Measurements from ENCODE around the gene CHRNG.
A peak's percentile ranks its signal among the peaks of the same experiment; 100 is the strongest.

Gene CHRNG

GRCh38 chr2:232505856-232506255 lies 33.6 kb upstream of the CHRNG start:
- DNase-seq = no peak

- no peak for DNase-seq
Measured at GRCh38 chr2:232506709-232507108, 32.8 kb upstream of the CHRNG start.

GRCh38 chr2:232508251-232508650 lies 31.2 kb upstream of the CHRNG start:
- no peak for DNase-seq

- DNase-seq = no peak
Measured at GRCh38 chr2:232511336-232511890, 28.1 kb upstream of the CHRNG start.

GRCh38 chr2:232512602-232513001 lies 26.9 kb upstream of the CHRNG start:
- no peak for DNase-seq

GRCh38 chr2:232513353-232513752 lies 26.1 kb upstream of the CHRNG start:
- DNase-seq = no peak

GRCh38 chr2:232515639-232516038 lies 23.9 kb upstream of the CHRNG start:
- no peak for DNase-seq

- DNase-seq = no peak
Measured at GRCh38 chr2:232516551-232516950, 22.9 kb upstream of the CHRNG start.

GRCh38 chr2:232518844-232519243 lies 20.6 kb upstream of the CHRNG start:
- no peak for DNase-seq

GRCh38 chr2:232519581-232520438 lies 19.7 kb upstream of the CHRNG start, which contains the start of gene PRSS56:
PRSS56 (plus strand) TSS chr2:232520388; CDS start chr2:232520599, 211 bp downstream.
- no peak for DNase-seq

- DNase-seq = no peak
Measured at GRCh38 chr2:232520489-232520888, 19.0 kb upstream of the CHRNG start.

- no peak for DNase-seq
Measured at GRCh38 chr2:232521098-232521497, 18.4 kb upstream of the CHRNG start.

- DNase-seq = peak; percentile 55
Measured at GRCh38 chr2:232521959-232522622, 17.4 kb upstream of the CHRNG start.

GRCh38 chr2:232522623-232523401 lies 16.7 kb upstream of the CHRNG start:
- DNase-seq = no peak

- no peak for DNase-seq
Measured at GRCh38 chr2:232523402-232523681, 16.1 kb upstream of the CHRNG start.

GRCh38 chr2:232523682-232524597 lies 15.6 kb upstream of the CHRNG start:
- DNase-seq = peak; percentile 15

GRCh38 chr2:232524771-232525170 lies 14.7 kb upstream of the CHRNG start:
- DNase-seq = no peak

- DNase-seq = no peak
Measured at GRCh38 chr2:232525199-232525598, 14.3 kb upstream of the CHRNG start.

GRCh38 chr2:232525791-232526371 lies 13.6 kb upstream of the CHRNG start, which contains the start of gene CHRND:
CHRND (plus strand) TSS chr2:232526160; CDS start chr2:232526216, 56 bp downstream.
- DNase-seq = no peak

- no peak for DNase-seq
Measured at GRCh38 chr2:232526372-232526941, 13.0 kb upstream of the CHRNG start.

GRCh38 chr2:232527905-232528470 lies 11.5 kb upstream of the CHRNG start:
- DNase-seq = no peak
